K562 (cell line): ENCODE data around the gene MRPL40. TPM values are rescaled to one million over a fixed set of nuclear protein-coding genes. Genes with fewer than 3 reads are reported as not detected.

Source experiments
- ARID2 ChIP-seq: fragments of 450-650 bp; IDR thresholded peaks from 2 replicates; pipeline ENCODE4 v1.6.1; 2017; ENCODE audit warnings: antibody characterized with exemption, mild to moderate bottlenecking
- CHD1 ChIP-seq: fragments of 200-600 bp; sonication (generic); IDR thresholded peaks from one replicate; pipeline ENCODE4 v1.6.1; 2012; ENCODE audit warnings: mild to moderate bottlenecking, moderate library complexity, low read length, inconsistent platforms
- DIDO1 ChIP-seq: fragments of 450-650 bp; IDR thresholded peaks from 2 replicates; pipeline ENCODE4 v1.6.1; 2016; ENCODE audit warnings: low read depth, missing biosample characterization, missing genetic modification characterization
- ELF2 ChIP-seq: fragments of 250-450 bp; sonication (Bioruptor Pico); IDR thresholded peaks from 2 replicates; pipeline ENCODE4 v1.5.0; 2021; ENCODE audit warnings: mild to moderate bottlenecking
- ESRRB ChIP-seq: fragments of 250-450 bp; sonication (Bioruptor Pico); IDR thresholded peaks from 2 replicates; pipeline ENCODE4 v1.5.0; 2020; ENCODE audit warnings: mild to moderate bottlenecking, moderate library complexity, borderline replicate concordance
- HNRNPK ChIP-seq: fragments of 200-400 bp; formaldehyde crosslinking; IDR thresholded peaks from one replicate; pipeline ENCODE4 v1.6.1; 2018; ENCODE audit warnings: mild to moderate bottlenecking, low read depth, low read length; ENCODE audit not compliant: poor library complexity, severe bottlenecking
- L3MBTL2 ChIP-seq: fragments of 450-650 bp; IDR thresholded peaks from 2 replicates; pipeline ENCODE4 v1.6.1; 2016; ENCODE audit warnings: mild to moderate bottlenecking, moderate library complexity
- NR3C1 ChIP-seq: sonication (generic); formaldehyde crosslinking; IDR thresholded peaks from 2 replicates; pipeline ENCODE4 v1.8.1; 2022; ENCODE audit warnings: missing genetic modification reagents
- RBM17 ChIP-seq: fragments of 200-400 bp; formaldehyde crosslinking; IDR thresholded peaks from 2 replicates; pipeline ENCODE4 v1.6.1; 2017; ENCODE audit warnings: low read depth, mild to moderate bottlenecking, low read length, borderline replicate concordance
- SREBF1 ChIP-seq: fragments of 150-350 bp; IDR thresholded peaks from 2 replicates; pipeline ENCODE4 v1.6.1; 2014; ENCODE audit warnings: antibody characterized with exemption, low read depth, low read length, borderline replicate concordance
- TFAM ChIP-seq: fragments of 250-450 bp; sonication (Bioruptor Pico); conservative IDR thresholded peaks from 2 replicates; pipeline ENCODE4 v1.5.0; 2021; ENCODE audit warnings: mild to moderate bottlenecking, moderate library complexity
- YY1 ChIP-seq, 3 experiments: IDR thresholded peaks; 2 replicates each; pipeline ENCODE4 v1.6.1; 2011; ENCODE audit warnings: low read length in 2 of 3, mild to moderate bottlenecking in 2 of 3, moderate library complexity in 2 of 3, borderline replicate concordance in 1 of 3, control low read depth in 1 of 3, low read depth in 1 of 3; ENCODE audit not compliant: insufficient read depth in 3 of 3, insufficient replicate concordance in 2 of 3, control insufficient read depth in 1 of 3, insufficient read length in 1 of 3; ENCODE audit errors: extremely low read depth in 1 of 3
- ZNF165 ChIP-seq: fragments of 250-450 bp; sonication (Bioruptor Pico); IDR thresholded peaks from 2 replicates; pipeline ENCODE4 v1.4.0; 2020; ENCODE audit warnings: borderline replicate concordance
- ZNF212 ChIP-seq: fragments of 450-650 bp; formaldehyde crosslinking; IDR thresholded peaks from 2 replicates; pipeline ENCODE4 v1.4.0; 2020; ENCODE audit warnings: mild to moderate bottlenecking
- ZNF274 ChIP-seq: IDR thresholded peaks from 2 replicates; pipeline ENCODE4 v1.6.1; 2011; ENCODE audit warnings: low read depth, mild to moderate bottlenecking, low read length, moderate library complexity, borderline replicate concordance
- ZNF695 ChIP-seq: fragments of 450-650 bp; formaldehyde crosslinking; IDR thresholded peaks from 2 replicates; pipeline ENCODE4 v1.4.0; 2020; ENCODE audit warnings: mild to moderate bottlenecking, moderate library complexity
- polyA plus RNA-seq, 8 experiments: library from polyadenylated mRNA; depleted of rRNA in 4 of 8; stranded (reverse) in 5 of 8; unstranded in 3 of 8; fragments of >200 nt; fragmentation: Nextera tagmentation in 2 of 8; fragmentation: Illumina TruSeq in 1 of 8; extraction: Ambion mirVana in 2 of 8; extraction: Trizol in 1 of 8; gene quantifications; 2 replicates each; pipeline versions ENCODE4 v1.2.1 to v1.2.3, GENCODE V29; 2011 to 2014; ENCODE audit warnings: inconsistent platforms in 1 of 8, missing spikeins in 1 of 8
- total RNA-seq, 7 experiments: library from RNA; depleted of rRNA in 6 of 7; stranded (reverse); fragments of >200 nt in 6 of 7; fragmentation: Illumina TruSeq in 2 of 7; extraction: Trizol in 2 of 7; gene quantifications; 2 replicates each; pipeline versions ENCODE4 v1.2.1 to v1.2.3, GENCODE V29; 2011 to 2021; ENCODE audit warnings: low replicate concordance in 1 of 7
- TF ChIP-seq, protein P1 (sequence below), 2 experiments: fragments of 150-350 bp in 1 of 2; IDR thresholded peaks; 2 replicates each; pipeline ENCODE4 v1.6.1; 2012 to 2016; ENCODE audit warnings: low read depth in 2 of 2, low read length in 2 of 2, mild to moderate bottlenecking in 1 of 2, moderate library complexity in 1 of 2
- TF ChIP-seq, protein P2 (sequence below): sonication (generic); formaldehyde crosslinking; IDR thresholded peaks from 2 replicates; pipeline ENCODE4 v1.8.1; 2023; ENCODE audit warnings: mild to moderate bottlenecking, missing genetic modification reagents
- TF ChIP-seq, protein P3 (sequence below): fragments of 450-650 bp; formaldehyde crosslinking; IDR thresholded peaks from 2 replicates; pipeline ENCODE4 v1.4.0; 2022; ENCODE audit warnings: missing genetic modification characterization
- TF ChIP-seq, protein P4 (sequence below): sonication (generic); IDR thresholded peaks from 2 replicates; pipeline ENCODE4 v1.6.1; 2016

Gene MRPL40
- total and polyA plus RNA-seq, 9 of the 15 experiments (the other 6 are each of a cell fraction or from before 2014, with no cell fraction given), result 132 to 652 (median 208) TPM

DNA sequence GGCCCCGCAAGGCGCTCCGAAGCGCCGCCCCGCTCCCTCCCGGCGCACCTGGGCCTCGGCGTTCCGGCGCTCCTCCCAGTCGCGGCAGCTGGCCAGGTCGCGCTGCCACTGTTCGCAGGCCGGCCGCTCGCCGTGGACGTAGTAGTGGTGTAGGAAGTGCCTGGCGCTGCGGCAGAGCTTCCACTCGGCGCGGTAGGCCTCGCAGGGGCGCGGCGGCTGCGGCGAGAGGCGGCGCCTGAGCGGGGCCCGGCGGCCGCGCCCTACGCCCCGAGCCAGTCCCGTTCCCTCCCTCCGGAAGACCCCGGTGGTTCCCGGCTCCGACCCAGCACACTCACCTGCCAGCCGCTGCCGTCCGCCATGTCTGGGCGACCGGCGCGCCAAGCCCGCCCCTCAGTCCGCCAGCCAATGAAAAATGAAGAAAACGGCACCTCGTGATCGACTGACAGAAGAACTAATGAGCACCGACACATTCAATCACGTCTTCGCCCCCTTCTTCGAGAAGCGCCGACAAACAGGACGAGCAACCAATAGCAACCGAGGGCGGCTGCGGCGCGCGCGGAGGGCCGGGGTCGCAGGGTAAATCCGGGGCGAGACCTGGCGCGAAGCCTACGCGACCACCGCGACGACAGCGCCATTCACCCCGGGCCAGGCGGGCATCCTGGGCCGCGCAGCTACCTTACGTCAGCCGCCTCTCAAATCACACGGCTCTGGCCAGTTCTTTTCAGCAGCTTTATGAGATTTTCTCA is 15.2 kb downstream of the MRPL40 start, which contains the start of gene C22orf39 (continued):
- TF ChIP-seq L3MBTL2 (peak; percentile 96), TFAM (CRISPR knock-in tag) (no peak), ZNF695 (CRISPR knock-in tag) (peak; percentile 38; the same call in 1 of the 2 replicates), SREBF1 (no peak), ZNF274 (no peak), DIDO1 (tag) (peak; percentile 67; the same call in 1 of the 2 replicates), YY1 (IDR thresholded peaks at IDR 0.05; ENCODE audit: borderline replicate concordance in 1 of 3, control insufficient read depth in 1 of 3, extremely low read depth in 1 of 3, insufficient read depth in 3 of 3, insufficient read length in 1 of 3, insufficient replicate concordance in 2 of 3, low read depth in 1 of 3, low read length in 2 of 3) (peak; percentile 93 to 94 (median 94)), ZNF212 (CRISPR knock-in tag) (peak; percentile 82; the same call in 1 of the 2 replicates), HNRNPK (peak; percentile 85), CHD1 (peak; percentile 90), NR3C1 (CRISPR knock-in tag) (no peak), ESRRB (CRISPR knock-in tag) (no peak), RBM17 (no peak), ELF2 (CRISPR knock-in tag) (peak; percentile 90), ARID2 (no peak), ZNF165 (CRISPR knock-in tag) (peak; percentile 86; the same call in 1 of the 2 replicates)
- TF ChIP-seq, protein P1, sequence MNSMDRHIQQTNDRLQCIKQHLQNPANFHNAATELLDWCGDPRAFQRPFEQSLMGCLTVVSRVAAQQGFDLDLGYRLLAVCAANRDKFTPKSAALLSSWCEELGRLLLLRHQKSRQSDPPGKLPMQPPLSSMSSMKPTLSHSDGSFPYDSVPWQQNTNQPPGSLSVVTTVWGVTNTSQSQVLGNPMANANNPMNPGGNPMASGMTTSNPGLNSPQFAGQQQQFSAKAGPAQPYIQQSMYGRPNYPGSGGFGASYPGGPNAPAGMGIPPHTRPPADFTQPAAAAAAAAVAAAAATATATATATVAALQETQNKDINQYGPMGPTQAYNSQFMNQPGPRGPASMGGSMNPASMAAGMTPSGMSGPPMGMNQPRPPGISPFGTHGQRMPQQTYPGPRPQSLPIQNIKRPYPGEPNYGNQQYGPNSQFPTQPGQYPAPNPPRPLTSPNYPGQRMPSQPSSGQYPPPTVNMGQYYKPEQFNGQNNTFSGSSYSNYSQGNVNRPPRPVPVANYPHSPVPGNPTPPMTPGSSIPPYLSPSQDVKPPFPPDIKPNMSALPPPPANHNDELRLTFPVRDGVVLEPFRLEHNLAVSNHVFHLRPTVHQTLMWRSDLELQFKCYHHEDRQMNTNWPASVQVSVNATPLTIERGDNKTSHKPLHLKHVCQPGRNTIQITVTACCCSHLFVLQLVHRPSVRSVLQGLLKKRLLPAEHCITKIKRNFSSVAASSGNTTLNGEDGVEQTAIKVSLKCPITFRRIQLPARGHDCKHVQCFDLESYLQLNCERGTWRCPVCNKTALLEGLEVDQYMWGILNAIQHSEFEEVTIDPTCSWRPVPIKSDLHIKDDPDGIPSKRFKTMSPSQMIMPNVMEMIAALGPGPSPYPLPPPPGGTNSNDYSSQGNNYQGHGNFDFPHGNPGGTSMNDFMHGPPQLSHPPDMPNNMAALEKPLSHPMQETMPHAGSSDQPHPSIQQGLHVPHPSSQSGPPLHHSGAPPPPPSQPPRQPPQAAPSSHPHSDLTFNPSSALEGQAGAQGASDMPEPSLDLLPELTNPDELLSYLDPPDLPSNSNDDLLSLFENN (IDR thresholded peaks at IDR 0.05; ENCODE audit: low read depth in 2 of 2, low read length in 2 of 2), result peak in 1 of 2 experiments; percentile 44; a peak in 2 of 4 replicates
- TF ChIP-seq, protein P2, sequence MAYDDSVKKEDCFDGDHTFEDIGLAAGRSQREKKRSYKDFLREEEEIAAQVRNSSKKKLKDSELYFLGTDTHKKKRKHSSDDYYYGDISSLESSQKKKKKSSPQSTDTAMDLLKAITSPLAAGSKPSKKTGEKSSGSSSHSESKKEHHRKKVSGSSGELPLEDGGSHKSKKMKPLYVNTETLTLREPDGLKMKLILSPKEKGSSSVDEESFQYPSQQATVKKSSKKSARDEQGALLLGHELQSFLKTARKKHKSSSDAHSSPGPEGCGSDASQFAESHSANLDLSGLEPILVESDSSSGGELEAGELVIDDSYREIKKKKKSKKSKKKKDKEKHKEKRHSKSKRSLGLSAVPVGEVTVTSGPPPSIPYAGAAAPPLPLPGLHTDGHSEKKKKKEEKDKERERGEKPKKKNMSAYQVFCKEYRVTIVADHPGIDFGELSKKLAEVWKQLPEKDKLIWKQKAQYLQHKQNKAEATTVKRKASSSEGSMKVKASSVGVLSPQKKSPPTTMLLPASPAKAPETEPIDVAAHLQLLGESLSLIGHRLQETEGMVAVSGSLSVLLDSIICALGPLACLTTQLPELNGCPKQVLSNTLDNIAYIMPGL (CRISPR knock-in tag), result peak; percentile 90
- TF ChIP-seq, protein P3, sequence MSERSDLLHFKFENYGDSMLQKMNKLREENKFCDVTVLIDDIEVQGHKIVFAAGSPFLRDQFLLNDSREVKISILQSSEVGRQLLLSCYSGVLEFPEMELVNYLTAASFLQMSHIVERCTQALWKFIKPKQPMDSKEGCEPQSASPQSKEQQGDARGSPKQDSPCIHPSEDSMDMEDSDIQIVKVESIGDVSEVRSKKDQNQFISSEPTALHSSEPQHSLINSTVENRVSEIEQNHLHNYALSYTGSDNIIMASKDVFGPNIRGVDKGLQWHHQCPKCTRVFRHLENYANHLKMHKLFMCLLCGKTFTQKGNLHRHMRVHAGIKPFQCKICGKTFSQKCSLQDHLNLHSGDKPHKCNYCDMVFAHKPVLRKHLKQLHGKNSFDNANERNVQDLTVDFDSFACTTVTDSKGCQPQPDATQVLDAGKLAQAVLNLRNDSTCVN (CRISPR knock-in tag), result no peak
- TF ChIP-seq, protein P4, sequence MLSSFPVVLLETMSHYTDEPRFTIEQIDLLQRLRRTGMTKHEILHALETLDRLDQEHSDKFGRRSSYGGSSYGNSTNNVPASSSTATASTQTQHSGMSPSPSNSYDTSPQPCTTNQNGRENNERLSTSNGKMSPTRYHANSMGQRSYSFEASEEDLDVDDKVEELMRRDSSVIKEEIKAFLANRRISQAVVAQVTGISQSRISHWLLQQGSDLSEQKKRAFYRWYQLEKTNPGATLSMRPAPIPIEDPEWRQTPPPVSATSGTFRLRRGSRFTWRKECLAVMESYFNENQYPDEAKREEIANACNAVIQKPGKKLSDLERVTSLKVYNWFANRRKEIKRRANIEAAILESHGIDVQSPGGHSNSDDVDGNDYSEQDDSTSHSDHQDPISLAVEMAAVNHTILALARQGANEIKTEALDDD, result no peak
